Measurements from ENCODE around the gene MXD3. TPM values are rescaled to one million over a fixed set of nuclear protein-coding genes. Genes with fewer than 3 reads are reported as not detected.

MXD3 gene
- total and polyA plus RNA-seq, 2 of the 4 experiments (the other 2 are of a cell fraction), result 7.3 to 12.9 TPM

- no peak for DNase-seq
- no TSS peak for BruUV-seq (replicated peaks)
- H3K4me2 ChIP-seq (ENCODE audit: low read depth, low read length), result no peak overlapping the region
- no peak overlapping the region for H2BK5ac ChIP-seq (ENCODE audit: low read depth, low read length, poor library complexity, severe bottlenecking)
- H3K27ac ChIP-seq (ENCODE audit: insufficient read depth, low read length), result no peak overlapping the region
- H3K4ac ChIP-seq (ENCODE audit: low read depth, low read length), result no peak overlapping the region
- no peaks in the 10 kb centered on the region for H4K20me1 ChIP-seq (ENCODE audit: insufficient read depth, low read length)
- no peak overlapping the region for H3K9ac ChIP-seq (ENCODE audit: low read depth, low read length)
- WGBS, 2 experiments (ENCODE audit: extremely low coverage in 2 of 2, insufficient read length in 1 of 2), result no CpG with 5 or more reads among the region's 2 CpGs
- H3K36me3 ChIP-seq (ENCODE audit: control insufficient read depth, insufficient read depth, low read length), result peaks cover 40% of the 10 kb centered on the region
- no peak for ATAC-seq (ENCODE audit: low read depth)
- POLR2A ChIA-PET (ENCODE audit: unreplicated experiment), result no interaction called here
- no peak overlapping the region for H3K4me3 ChIP-seq (ENCODE audit: insufficient read depth, low read depth, low read length)
- no peaks in the 10 kb centered on the region for H3K9me1 ChIP-seq (ENCODE audit: insufficient read depth, low read length)
- intact Hi-C loops (cut with micrococcal nuclease), result no loop called here
- H3K27me3 ChIP-seq (ENCODE audit: control insufficient read depth, insufficient read depth, low read length), result no peaks in the 10 kb centered on the region
- H3K4me1 ChIP-seq (ENCODE audit: control insufficient read depth, insufficient read depth, low read length), result no peaks in the 10 kb centered on the region
- H2AK9ac ChIP-seq (replicated peaks; ENCODE audit: low read depth, low read length, poor library complexity), result no peak overlapping the region
- no peak overlapping the region for H3K18ac ChIP-seq (ENCODE audit: low read depth, low read length)
- H4K5ac ChIP-seq (ENCODE audit: low read depth, low read length), result no peak overlapping the region
- H2AK5ac ChIP-seq (ENCODE audit: low read depth, low read length), result no peak overlapping the region
- no peak overlapping the region for H3K56ac ChIP-seq (ENCODE audit: extremely low read depth, insufficient read depth, low read length)
- H2BK120ac ChIP-seq (ENCODE audit: low read depth, low read length), result no peak overlapping the region
- H4K91ac ChIP-seq (ENCODE audit: insufficient read depth, low read depth, low read length), result no peak overlapping the region
- H2BK15ac ChIP-seq (ENCODE audit: low read depth, low read length), result no peak overlapping the region
- TF ChIP-seq MXI1 (IDR thresholded peaks at IDR 0.05; ENCODE audit: borderline replicate concordance, low read depth, low read length), result no peak
- no peak for TF ChIP-seq CTCF (conservative IDR thresholded peaks at IDR 0.05; ENCODE audit: low read depth, low read length)
- TF ChIP-seq BHLHE40 (IDR thresholded peaks at IDR 0.05; ENCODE audit: low read depth, low read length), result no peak
- TF ChIP-seq NFE2L2 (IDR thresholded peaks at IDR 0.05; ENCODE audit: low read depth, low read length), result no peak
- no peak for TF ChIP-seq RFX5 (IDR thresholded peaks at IDR 0.05; ENCODE audit: low read depth, low read length)
- TF ChIP-seq RAD21 (IDR thresholded peaks at IDR 0.05; ENCODE audit: low read length), result no peak
- TF ChIP-seq FOS (IDR thresholded peaks at IDR 0.05; ENCODE audit: low read depth, low read length), result no peak
- no peak for TF ChIP-seq ELK1 (IDR thresholded peaks at IDR 0.05; ENCODE audit: borderline replicate concordance, low read depth, low read length)
- no peak for TF ChIP-seq MAZ (IDR thresholded peaks at IDR 0.05; ENCODE audit: borderline replicate concordance, low read depth, low read length)
- no peak for TF ChIP-seq RCOR1 (IDR thresholded peaks at IDR 0.05; ENCODE audit: insufficient replicate concordance, low read length)
- no peak for TF ChIP-seq USF2 (IDR thresholded peaks at IDR 0.05; ENCODE audit: low read depth, low read length)
- no peak for TF ChIP-seq SMC3 (IDR thresholded peaks at IDR 0.05; ENCODE audit: low read depth, low read length)
- no peak for TF ChIP-seq CEBPB (IDR thresholded peaks at IDR 0.05; ENCODE audit: low read depth, low read length)
- TF ChIP-seq CHD1 (IDR thresholded peaks at IDR 0.05; ENCODE audit: low read depth, low read length), result no peak
- H3K14ac ChIP-seq (replicated peaks; ENCODE audit: low read depth, low read length), result no peak overlapping the region
- no peaks in the 10 kb centered on the region for H3K9me3 ChIP-seq (ENCODE audit: control insufficient read depth, insufficient read depth, low read length)
- H3K79me1 ChIP-seq (ENCODE audit: low read depth in 1 of 2, low read length in 2 of 2), result peaks cover 8 to 10% of the 10 kb centered on the region in 2 experiments; a peak in 2 of 4 replicates
- dilution Hi-C loops (cut with HindIII; ENCODE audit: low sequenced_read_pairs, unreplicated experiment), result no loop called here
- CTCF ChIA-PET, result no interaction called here
- no peak overlapping the region for H3K23ac ChIP-seq (ENCODE audit: low read depth, low read length)
- no peak overlapping the region for H2AFZ ChIP-seq (replicated peaks; ENCODE audit: low read length, poor library complexity)
- H2BK20ac ChIP-seq (ENCODE audit: low read depth, low read length), result no peak overlapping the region
- no peak overlapping the region for H4K8ac ChIP-seq (ENCODE audit: low read depth in 2 of 2, low read length in 2 of 2)
- in situ Hi-C loops (cut with MboI; ENCODE audit: low sequenced_read_pairs), result no loop called here
Measured at GRCh38 chr5:177288191-177288590, 23.5 kb downstream of the MXD3 start.
